ENCODE results near the gene TANC1. TPM values are rescaled to one million over a fixed set of nuclear protein-coding genes. Genes with fewer than 3 reads are reported as not detected.

TANC1 gene
- total RNA-seq, 6 experiments from 2014 or later = 22.4 to 27.7 (median 23.1) TPM

GRCh38 chr2:159067971-159068370 lies 99.5 kb downstream of the TANC1 start:
- no peak for TF ChIP-seq CTCF (IDR thresholded peaks at IDR 0.05)
- H3K4me1 Mint-ChIP-seq (ENCODE audit: low read depth) = peaks cover 68% of the 10 kb centered on the region
- H3K36me3 Mint-ChIP-seq (ENCODE audit: low read depth) = peaks cover 18% of the 10 kb centered on the region
- no peaks in the 10 kb centered on the region for H3K27me3 Mint-ChIP-seq (ENCODE audit: insufficient read depth)
- no peak overlapping the region; the same call in 1 of the 2 replicates for H3K27ac Mint-ChIP-seq
- no peak overlapping the region for H3K4me3 Mint-ChIP-seq
- no peaks in the 10 kb centered on the region for H3K9me3 Mint-ChIP-seq
- DNase-seq = no peak

- no peak for DNase-seq
- no peaks in the 10 kb centered on the region for H3K9me3 Mint-ChIP-seq
- no peaks in the 10 kb centered on the region for H3K27me3 Mint-ChIP-seq (ENCODE audit: insufficient read depth)
- peak overlapping the region; percentile 96 for H3K27ac Mint-ChIP-seq
- H3K4me1 Mint-ChIP-seq (ENCODE audit: low read depth) = peaks cover 79% of the 10 kb centered on the region
- H3K4me3 Mint-ChIP-seq = peak overlapping the region; percentile 43; the same call in 1 of the 2 replicates
- TF ChIP-seq CTCF (IDR thresholded peaks at IDR 0.05) = no peak
- peaks cover 18% of the 10 kb centered on the region for H3K36me3 Mint-ChIP-seq (ENCODE audit: low read depth)
Observed at GRCh38 chr2:159069229-159069628, 100.8 kb downstream of the TANC1 start.

- Mint-ChIP-seq H3K9me3 (no peaks in the 10 kb centered on the region), H3K4me3 (no peak overlapping the region), H3K27ac (peak overlapping the region; percentile 96), H3K4me1 (ENCODE audit: low read depth) (peaks cover 79% of the 10 kb centered on the region), H3K27me3 (ENCODE audit: insufficient read depth) (no peaks in the 10 kb centered on the region), H3K36me3 (ENCODE audit: low read depth) (peaks cover 18% of the 10 kb centered on the region)
- no peak for TF ChIP-seq CTCF (IDR thresholded peaks at IDR 0.05)
- no peak for DNase-seq
Observed at GRCh38 chr2:159070235-159070634, 101.8 kb downstream of the TANC1 start.

- DNase-seq = peak; percentile 74
- Mint-ChIP-seq H3K36me3 (ENCODE audit: low read depth) (peaks cover 15% of the 10 kb centered on the region), H3K4me1 (ENCODE audit: low read depth) (peaks cover 79% of the 10 kb centered on the region), H3K27ac (peak overlapping the region; percentile 96), H3K9me3 (no peaks in the 10 kb centered on the region), H3K27me3 (ENCODE audit: insufficient read depth) (peaks cover 2% of the 10 kb centered on the region; the same call in 1 of the 2 replicates), H3K4me3 (peak overlapping the region; percentile 20; the same call in 1 of the 2 replicates)
- TF ChIP-seq CTCF (IDR thresholded peaks at IDR 0.05) = peak; percentile 71
Observed at GRCh38 chr2:159071190-159071915, 102.9 kb downstream of the TANC1 start.

- peak overlapping the region; percentile 77 for H3K4me3 Mint-ChIP-seq
- peaks cover 13% of the 10 kb centered on the region for H3K36me3 Mint-ChIP-seq (ENCODE audit: low read depth)
- peak overlapping the region; percentile 92 for H3K27ac Mint-ChIP-seq
- no peaks in the 10 kb centered on the region for H3K9me3 Mint-ChIP-seq
- H3K27me3 Mint-ChIP-seq (ENCODE audit: insufficient read depth) = peaks cover 2% of the 10 kb centered on the region; the same call in 1 of the 2 replicates
- DNase-seq = peak; percentile 62
- H3K4me1 Mint-ChIP-seq (ENCODE audit: low read depth) = peaks cover 90% of the 10 kb centered on the region
- no peak for TF ChIP-seq CTCF (IDR thresholded peaks at IDR 0.05)
Observed at GRCh38 chr2:159072795-159073194, 104.4 kb downstream of the TANC1 start.
